ENCODE data around the gene KLHL29. TPM values are rescaled to one million over a fixed set of nuclear protein-coding genes. Genes with fewer than 3 reads are reported as not detected.

Gene KLHL29
- total and polyA plus RNA-seq, 10 donors: 1.5 to 30.5 (median 9.4) TPM

DNA sequence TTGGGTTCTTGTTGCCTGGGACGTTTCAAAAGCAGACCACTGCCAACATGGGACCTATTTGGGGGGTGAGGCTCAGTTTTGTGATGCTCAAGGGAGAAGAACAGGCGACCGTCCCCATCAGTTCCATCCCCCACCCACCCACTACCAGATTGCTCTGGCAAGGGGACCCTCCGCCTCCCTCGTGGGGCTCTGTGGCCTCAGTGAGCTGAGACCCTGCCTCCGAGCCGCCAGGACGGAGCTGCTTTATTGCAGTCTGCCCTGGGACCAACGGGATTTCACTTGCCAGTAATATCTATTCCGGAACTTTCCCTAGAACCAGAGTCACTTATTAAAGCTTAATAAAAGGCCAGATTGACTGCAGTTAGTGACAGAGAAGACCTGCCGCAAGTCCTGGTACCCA, 146.3 kb downstream of the KLHL29 start:
- Histone ChIP-seq H3K9me3 (no peaks in the 10 kb centered on the region), H3K4me3 (no peak overlapping the region), H3K4me1 (peaks cover 0 to 42% (median 9%) of the 10 kb centered on the region in 6 donors), H3K27me3 (replicated peaks in 1 of 7) (no peaks in the 10 kb centered on the region), H3K36me3 (no peaks in the 10 kb centered on the region), H3K27ac (no peak overlapping the region)
- intact Hi-C loops (cut with DNase I; ENCODE audit: low total_unique reads): no loop called here
- TF ChIP-seq POLR2A (IDR thresholded peaks at IDR 0.05) (no peak), POLR2AphosphoS5 (IDR thresholded peaks at IDR 0.05) (no peak)
- TF ChIP-seq, protein P1, sequence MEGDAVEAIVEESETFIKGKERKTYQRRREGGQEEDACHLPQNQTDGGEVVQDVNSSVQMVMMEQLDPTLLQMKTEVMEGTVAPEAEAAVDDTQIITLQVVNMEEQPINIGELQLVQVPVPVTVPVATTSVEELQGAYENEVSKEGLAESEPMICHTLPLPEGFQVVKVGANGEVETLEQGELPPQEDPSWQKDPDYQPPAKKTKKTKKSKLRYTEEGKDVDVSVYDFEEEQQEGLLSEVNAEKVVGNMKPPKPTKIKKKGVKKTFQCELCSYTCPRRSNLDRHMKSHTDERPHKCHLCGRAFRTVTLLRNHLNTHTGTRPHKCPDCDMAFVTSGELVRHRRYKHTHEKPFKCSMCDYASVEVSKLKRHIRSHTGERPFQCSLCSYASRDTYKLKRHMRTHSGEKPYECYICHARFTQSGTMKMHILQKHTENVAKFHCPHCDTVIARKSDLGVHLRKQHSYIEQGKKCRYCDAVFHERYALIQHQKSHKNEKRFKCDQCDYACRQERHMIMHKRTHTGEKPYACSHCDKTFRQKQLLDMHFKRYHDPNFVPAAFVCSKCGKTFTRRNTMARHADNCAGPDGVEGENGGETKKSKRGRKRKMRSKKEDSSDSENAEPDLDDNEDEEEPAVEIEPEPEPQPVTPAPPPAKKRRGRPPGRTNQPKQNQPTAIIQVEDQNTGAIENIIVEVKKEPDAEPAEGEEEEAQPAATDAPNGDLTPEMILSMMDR (IDR thresholded peaks at IDR 0.05 in 8 of 11, conservative IDR thresholded peaks at IDR 0.05 in 3 of 11): no peak
- WGBS, 5 donors: 91 to 96% (median 95%) methylated on average over 11 of the region's 11 CpGs
- no peak for DNase-seq

DNA sequence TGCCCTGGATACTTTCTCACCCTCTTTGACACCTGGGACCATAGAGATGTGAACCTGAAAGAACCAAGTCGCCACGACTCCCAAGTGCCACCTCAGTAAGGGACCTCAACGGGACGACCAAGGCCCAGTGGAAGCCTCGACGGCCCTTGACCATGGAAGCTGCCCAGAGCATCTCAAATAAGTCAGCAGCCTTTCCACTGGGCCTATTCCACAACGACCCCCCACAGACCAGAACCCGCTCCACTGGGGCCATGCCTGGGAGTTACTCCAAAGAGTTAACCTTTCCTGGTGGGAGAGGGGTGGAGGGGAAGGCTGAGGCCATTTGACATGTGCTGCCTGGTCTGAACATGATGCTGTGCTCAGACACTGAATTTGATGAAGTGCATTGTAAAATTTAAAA, 146.9 kb downstream of the KLHL29 start:
- H3K27me3 ChIP-seq (replicated peaks in 1 of 7): no peaks in the 10 kb centered on the region
- DNase-seq: no peak
- no peaks in the 10 kb centered on the region for H3K36me3 ChIP-seq
- peaks cover 0 to 42% (median 9%) of the 10 kb centered on the region in 6 donors for H3K4me1 ChIP-seq
- H3K9me3 ChIP-seq: no peaks in the 10 kb centered on the region
- TF ChIP-seq POLR2A (IDR thresholded peaks at IDR 0.05) (no peak), POLR2AphosphoS5 (IDR thresholded peaks at IDR 0.05) (no peak)
- TF ChIP-seq, protein P1 (IDR thresholded peaks at IDR 0.05 in 8 of 11, conservative IDR thresholded peaks at IDR 0.05 in 3 of 11): no peak
- intact Hi-C loops (cut with DNase I; ENCODE audit: low total_unique reads): no loop called here
- H3K4me3 ChIP-seq: peak overlapping the region in 1 of 8 donors; percentile 41
- peak overlapping the region in 5 of 8 donors; percentile 0 to 54 (median 46) for H3K27ac ChIP-seq
- WGBS, 5 donors: 79 to 92% (median 87%) methylated on average over 4 to 8 of the region's 8 CpGs

DNA sequence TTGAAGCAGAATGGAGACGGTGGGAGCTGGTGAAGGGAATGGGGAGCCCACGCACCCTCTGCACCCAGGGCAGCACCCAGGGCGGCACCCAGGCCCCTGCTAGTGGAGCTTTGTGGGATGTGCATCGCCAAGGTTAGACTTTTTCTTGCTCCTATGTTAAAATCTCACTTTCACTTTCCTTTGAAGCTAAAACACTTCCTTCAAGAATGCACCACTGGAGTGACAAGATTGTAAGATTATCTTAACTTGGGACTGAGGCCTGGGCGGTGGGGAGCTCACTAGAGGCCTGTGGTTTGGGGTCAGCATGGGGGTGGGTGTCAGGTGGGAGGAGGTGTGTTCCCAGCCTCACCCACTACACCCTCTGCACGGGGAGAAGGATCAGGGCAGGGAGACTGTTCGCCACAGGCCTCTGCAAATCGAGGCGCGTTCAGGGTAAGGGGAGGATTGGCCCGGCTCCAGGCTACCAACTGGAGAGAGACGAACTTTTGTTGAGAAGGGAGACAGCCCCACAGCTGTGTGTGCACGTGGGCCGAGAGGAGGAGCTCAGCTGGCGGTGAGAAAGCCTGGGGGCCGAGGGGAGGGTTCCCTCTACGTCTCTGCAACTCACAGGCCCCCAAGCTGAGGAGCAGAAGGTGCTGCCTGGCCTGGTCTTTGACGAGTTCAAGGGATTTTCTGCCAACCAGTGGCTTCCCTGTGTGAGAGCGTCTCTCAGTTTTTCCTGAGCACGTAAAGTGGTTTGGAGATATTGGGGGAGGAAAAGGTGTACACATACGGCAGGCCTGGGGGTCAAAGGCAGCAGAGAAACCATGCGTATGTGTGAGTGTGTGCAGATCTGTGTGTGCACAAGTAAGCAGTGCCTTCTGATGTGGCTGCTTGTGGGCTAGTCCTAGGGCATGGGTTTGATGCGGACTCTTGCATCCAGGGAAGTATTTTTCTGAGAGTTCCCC, 147.7 kb downstream of the KLHL29 start:
- Histone ChIP-seq H3K9me3 (no peaks in the 10 kb centered on the region), H3K4me3 (peak overlapping the region in 3 of 8 donors; percentile 4 to 41 (median 5)), H3K27ac (peak overlapping the region in 5 of 8 donors; percentile 0 to 54 (median 46)), H3K36me3 (no peaks in the 10 kb centered on the region), H3K27me3 (replicated peaks in 1 of 7) (no peaks in the 10 kb centered on the region), H3K4me1 (peaks cover 0 to 42% (median 9%) of the 10 kb centered on the region in 6 donors)
- no peak for DNase-seq
- intact Hi-C loops (cut with DNase I; ENCODE audit: low total_unique reads): no loop called here
- TF ChIP-seq POLR2AphosphoS5 (IDR thresholded peaks at IDR 0.05): peak in 1 of 3 donors; percentile 29
- TF ChIP-seq, protein P1 (IDR thresholded peaks at IDR 0.05 in 8 of 11, conservative IDR thresholded peaks at IDR 0.05 in 3 of 11): no peak
- 48 to 66% (median 61%) methylated on average over 23 of the region's 23 CpGs for WGBS, 5 donors

DNA sequence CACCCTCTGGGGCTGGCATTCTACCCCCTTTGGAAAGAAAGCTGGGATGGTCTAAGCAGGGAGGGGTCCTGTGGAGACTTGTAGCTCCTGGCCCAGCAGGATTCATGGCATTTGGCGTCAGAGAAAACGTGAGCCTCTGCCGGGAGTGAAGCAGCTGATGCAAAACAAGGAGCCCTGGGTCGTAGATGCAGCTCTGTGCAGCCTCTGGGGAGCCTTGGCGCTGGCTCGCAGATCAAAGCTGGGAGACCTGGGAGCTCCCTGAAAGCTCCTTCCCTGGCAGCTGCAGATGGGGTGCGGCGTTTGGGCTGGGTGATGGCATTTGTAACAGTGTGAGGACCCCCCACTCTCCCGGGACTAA, 148.3 kb downstream of the KLHL29 start:
- peak overlapping the region in 2 of 8 donors; percentile 51 to 54 for H3K27ac ChIP-seq
- WGBS, 5 donors: 70 to 88% (median 82%) methylated on average over 9 of the region's 9 CpGs
- TF ChIP-seq, protein P1 (IDR thresholded peaks at IDR 0.05 in 8 of 11, conservative IDR thresholded peaks at IDR 0.05 in 3 of 11): no peak
- TF ChIP-seq POLR2AphosphoS5 (IDR thresholded peaks at IDR 0.05): no peak
- no peak for TF ChIP-seq POLR2A (IDR thresholded peaks at IDR 0.05)

More for the DNA sequence above, 148.3 kb downstream of the KLHL29 start:
- no peak for DNase-seq
- peaks cover 0 to 42% (median 9%) of the 10 kb centered on the region in 6 donors for H3K4me1 ChIP-seq
- H3K27me3 ChIP-seq (replicated peaks in 1 of 7): no peaks in the 10 kb centered on the region
- no peaks in the 10 kb centered on the region for H3K9me3 ChIP-seq
- intact Hi-C loops (cut with DNase I; ENCODE audit: low total_unique reads): no loop called here
- H3K4me3 ChIP-seq: no peak overlapping the region
- no peaks in the 10 kb centered on the region for H3K36me3 ChIP-seq
